ENCODE measurements around the gene ACVR1C.

ACVR1C gene

DNA sequence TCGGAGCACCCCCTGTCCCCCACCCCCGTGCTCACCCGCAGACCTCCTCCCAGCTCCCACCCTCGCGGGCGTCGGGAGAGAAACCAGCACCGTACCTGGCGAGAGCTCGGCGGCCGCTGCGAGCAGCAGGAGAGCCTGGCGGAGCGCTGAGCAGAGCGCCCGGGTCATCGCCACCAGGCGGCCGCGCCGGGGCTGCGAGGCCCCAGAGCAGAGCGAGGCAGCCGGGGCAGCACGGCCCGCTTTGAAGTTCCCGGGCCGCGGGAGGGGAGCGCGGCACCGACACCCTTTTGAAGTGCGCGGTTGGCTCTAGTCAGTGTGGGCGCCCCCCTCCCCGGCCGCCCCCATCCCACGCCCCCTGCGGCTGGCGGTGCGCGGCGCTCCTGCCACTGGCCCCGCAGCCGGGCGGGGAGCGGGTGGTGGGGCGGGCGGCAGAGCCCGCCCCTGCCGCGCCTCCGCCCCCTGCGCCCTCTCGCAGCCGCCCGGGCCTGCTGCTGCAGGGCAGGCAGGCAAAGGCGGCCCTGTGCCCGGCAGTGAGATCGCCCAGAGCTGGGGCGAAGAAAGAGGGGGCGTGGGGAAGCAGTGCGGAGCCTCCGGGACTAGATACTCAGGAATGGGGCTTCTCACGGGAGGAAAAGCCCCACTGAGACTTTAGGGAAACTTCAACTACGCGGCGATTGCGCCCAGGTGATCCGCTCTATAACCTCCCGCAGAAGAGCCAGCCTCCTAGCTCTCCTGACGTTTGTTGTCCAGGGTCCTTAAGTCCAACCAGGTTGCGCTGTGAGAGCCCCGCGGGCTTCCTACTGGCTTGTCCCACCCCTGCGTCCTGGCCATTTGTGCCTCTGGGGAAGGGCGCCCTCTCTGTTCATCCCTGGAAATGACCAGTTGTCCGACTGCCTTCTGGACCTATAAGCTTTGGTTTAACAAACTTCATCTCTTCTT lies at the start of gene ACVR1C:
Gene ACVR1C, minus strand, starts transcription at position 388 of the 939 bp plus-strand sequence. Its CDS starts 220 bp downstream, at position 168.
- TF ChIP-seq, protein P1, sequence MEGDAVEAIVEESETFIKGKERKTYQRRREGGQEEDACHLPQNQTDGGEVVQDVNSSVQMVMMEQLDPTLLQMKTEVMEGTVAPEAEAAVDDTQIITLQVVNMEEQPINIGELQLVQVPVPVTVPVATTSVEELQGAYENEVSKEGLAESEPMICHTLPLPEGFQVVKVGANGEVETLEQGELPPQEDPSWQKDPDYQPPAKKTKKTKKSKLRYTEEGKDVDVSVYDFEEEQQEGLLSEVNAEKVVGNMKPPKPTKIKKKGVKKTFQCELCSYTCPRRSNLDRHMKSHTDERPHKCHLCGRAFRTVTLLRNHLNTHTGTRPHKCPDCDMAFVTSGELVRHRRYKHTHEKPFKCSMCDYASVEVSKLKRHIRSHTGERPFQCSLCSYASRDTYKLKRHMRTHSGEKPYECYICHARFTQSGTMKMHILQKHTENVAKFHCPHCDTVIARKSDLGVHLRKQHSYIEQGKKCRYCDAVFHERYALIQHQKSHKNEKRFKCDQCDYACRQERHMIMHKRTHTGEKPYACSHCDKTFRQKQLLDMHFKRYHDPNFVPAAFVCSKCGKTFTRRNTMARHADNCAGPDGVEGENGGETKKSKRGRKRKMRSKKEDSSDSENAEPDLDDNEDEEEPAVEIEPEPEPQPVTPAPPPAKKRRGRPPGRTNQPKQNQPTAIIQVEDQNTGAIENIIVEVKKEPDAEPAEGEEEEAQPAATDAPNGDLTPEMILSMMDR (conservative IDR thresholded peaks at IDR 0.05), result peak; percentile 62
- TF ChIP-seq ZFX (IDR thresholded peaks at IDR 0.05), result no peak
- no peak within 1 kb of the TSS for H3K27ac ChIP-seq

- TF ChIP-seq, protein P1 (conservative IDR thresholded peaks at IDR 0.05), result no peak
- TF ChIP-seq ZFX (IDR thresholded peaks at IDR 0.05), result no peak
- H3K27ac ChIP-seq, result no peak overlapping the region
Measured at GRCh38 chr2:157677941-157678340, 49.3 kb upstream of the ACVR1C start.

DNA sequence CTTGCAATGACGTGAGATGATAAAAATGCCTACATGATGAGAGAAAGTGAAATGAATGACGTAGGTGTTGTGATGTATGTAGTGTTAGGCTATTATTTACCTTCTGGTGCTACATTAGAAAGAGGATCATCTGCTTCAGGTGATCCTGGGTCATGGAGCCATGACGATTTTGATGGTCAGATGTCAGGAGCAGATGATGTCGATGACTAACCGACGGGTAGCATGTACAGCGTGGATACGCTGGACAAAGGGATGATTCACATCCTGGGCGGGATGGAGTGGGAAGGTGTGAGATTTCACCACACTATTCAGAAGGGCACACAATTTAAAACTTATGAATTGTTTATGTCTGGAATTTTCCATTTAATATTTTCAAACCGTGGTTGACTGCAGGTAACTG lies 43.5 kb upstream of the ACVR1C start:
- TF ChIP-seq, protein P1 (conservative IDR thresholded peaks at IDR 0.05), result no peak
- TF ChIP-seq ZFX (IDR thresholded peaks at IDR 0.05), result no peak
- H3K27ac ChIP-seq, result no peak overlapping the region

DNA sequence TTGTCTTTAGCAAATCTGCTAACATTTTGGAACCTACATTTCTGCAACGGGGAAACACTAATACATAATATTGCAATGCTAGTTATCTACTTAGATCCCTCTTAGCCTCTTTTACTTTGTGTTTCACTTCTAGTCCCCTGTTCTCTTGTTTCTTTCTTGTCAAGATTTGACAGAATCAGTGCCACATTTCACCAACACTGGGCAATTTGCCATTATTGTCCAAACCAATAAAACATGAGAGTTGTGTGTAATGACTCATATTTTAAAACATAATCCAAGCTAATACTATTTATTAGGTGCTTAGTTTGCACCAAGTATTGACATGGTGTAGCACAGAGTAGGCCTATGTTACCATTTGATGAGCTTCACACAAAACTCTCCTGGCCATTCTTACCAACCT lies 33.7 kb upstream of the ACVR1C start:
- no peak overlapping the region for H3K27ac ChIP-seq
- TF ChIP-seq, protein P1 (conservative IDR thresholded peaks at IDR 0.05), result no peak
- no peak for TF ChIP-seq ZFX (IDR thresholded peaks at IDR 0.05)

- H3K27ac ChIP-seq, result no peak overlapping the region
- TF ChIP-seq ZFX (IDR thresholded peaks at IDR 0.05), result no peak
- TF ChIP-seq, protein P1 (conservative IDR thresholded peaks at IDR 0.05), result no peak
Measured at GRCh38 chr2:157661776-157662175, 33.1 kb upstream of the ACVR1C start.

GRCh38 chr2:157657858-157658257 lies 29.2 kb upstream of the ACVR1C start:
- TF ChIP-seq, protein P1 (conservative IDR thresholded peaks at IDR 0.05), result no peak
- TF ChIP-seq ZFX (IDR thresholded peaks at IDR 0.05), result no peak
- no peak overlapping the region for H3K27ac ChIP-seq

DNA sequence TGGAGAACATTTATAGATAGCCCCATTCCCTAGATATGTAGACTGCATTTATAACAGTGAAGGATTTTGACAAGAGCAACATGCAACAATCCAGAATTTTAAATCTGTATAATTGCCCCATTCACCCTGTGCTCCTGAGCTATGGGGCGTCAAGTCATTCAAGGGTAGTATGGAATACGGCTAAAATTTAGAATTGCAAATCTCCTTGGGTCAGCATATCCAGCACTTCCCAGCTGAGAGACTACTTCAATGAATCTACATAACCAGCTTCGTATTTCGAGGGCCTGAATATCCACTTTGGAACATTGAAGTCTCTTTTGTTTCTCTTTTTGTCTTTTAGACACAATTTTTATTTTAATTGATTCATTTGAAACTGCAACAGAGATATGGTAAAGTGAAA lies 28.4 kb upstream of the ACVR1C start:
- TF ChIP-seq, protein P1 (conservative IDR thresholded peaks at IDR 0.05), result no peak
- TF ChIP-seq ZFX (IDR thresholded peaks at IDR 0.05), result no peak
- H3K27ac ChIP-seq, result no peak overlapping the region
